HepG2 (cell line): ENCODE results near the gene KCNB1. TPM values are rescaled to one million over a fixed set of nuclear protein-coding genes. Genes with fewer than 3 reads are reported as not detected.

Experiments used
- ATAC-seq: fragments of 200-7000 bp; cut with Tn5 transposase; 3 replicates; pipeline ENCODE4 v1.9.1; 2020; ENCODE audit warnings: mild to moderate bottlenecking, moderate library complexity
- BruUV-seq: library from RNA; stranded (reverse); fragments of 400-500 nt; replicated peaks from 2 replicates; lab custom pipeline; 2021; lab: Mats Ljungman, UMichigan
- CTCF ChIA-PET: fragments of 300-600 bp; formaldehyde crosslinking; extraction: SDS; loops from one replicate; lab custom pipeline; 2021; ENCODE audit warnings: low total read pairs, inconsistent platforms, low intra/inter-chr PET ratio; lab: Yijun Ruan, JAX
- POLR2A ChIA-PET: fragments of 350-600 bp; sonication (Branson Sonifier 250); formaldehyde crosslinking; loops from one replicate; lab custom pipeline; 2020; ENCODE audit warnings: antibody characterized with exemption, inconsistent platforms; lab: Yijun Ruan, JAX
- DNase-seq: peaks from one replicate; pipeline ENCODE4 v3.0.0-alpha.2; 2015; ENCODE audit warnings: low spot score
- FAIRE-seq: peaks from 3 replicates; lab custom pipeline; 2011; peaks lifted over from hg19 to GRCh38; lab: Jason Lieb, UNC
- H2AFZ ChIP-seq: one replicate; pipeline ENCODE4 v1.6.1; 2011; ENCODE audit warnings: low read length, inconsistent platforms
- H3K27ac ChIP-seq: fragments of 300-600 bp; 3 replicates; pipeline ENCODE4 v1.8.0; 2011; ENCODE audit warnings: mixed run types, mild to moderate bottlenecking, mixed read lengths, low read length, inconsistent platforms; ENCODE audit not compliant: insufficient read depth; ENCODE audit errors: extremely low read length
- H3K27me3 ChIP-seq, 2 experiments: fragments of 200-600 bp in 1 of 2; 2 replicates in 1 of 2; 3 replicates in 1 of 2; pipeline versions ENCODE4 v1.6.0 to v1.8.0; 2011; ENCODE audit warnings: low read length in 2 of 2, mild to moderate bottlenecking in 2 of 2, moderate library complexity in 2 of 2, inconsistent platforms in 1 of 2; ENCODE audit not compliant: insufficient read depth in 2 of 2, control insufficient read depth in 1 of 2
- H3K36me3 ChIP-seq, 2 experiments: fragments of 200-600 bp in 1 of 2; replicated peaks in 1 of 2; 2 replicates in 1 of 2; 3 replicates in 1 of 2; pipeline versions ENCODE4 v1.5.1 to v1.8.0; 2011; ENCODE audit warnings: low read length in 2 of 2, inconsistent platforms in 1 of 2; ENCODE audit not compliant: insufficient read depth in 2 of 2, control insufficient read depth in 1 of 2
- H3K4me1 ChIP-seq: 2 replicates; pipeline ENCODE4 v1.5.1; 2012; ENCODE audit warnings: low read length, inconsistent platforms; ENCODE audit not compliant: insufficient read depth
- H3K4me2 ChIP-seq: 2 replicates; pipeline ENCODE4 v1.6.0; 2011; ENCODE audit warnings: low read depth, low read length, inconsistent platforms
- H3K4me3 ChIP-seq, 3 experiments: fragments of 200-600 bp in 1 of 3; sonication (generic), shearing (Covaris generic) in 1 of 3; replicated peaks in 1 of 3; 2 replicates each; pipeline ENCODE4 v1.5.1; 2011 to 2016; ENCODE audit warnings: low read length in 3 of 3, inconsistent platforms in 2 of 3, low read depth in 2 of 3, mild to moderate bottlenecking in 2 of 3, control low read depth in 1 of 3, mixed read lengths in 1 of 3; ENCODE audit not compliant: insufficient read depth in 1 of 3
- H3K79me2 ChIP-seq: one replicate; pipeline ENCODE4 v1.6.1; 2011; ENCODE audit warnings: low read length, inconsistent platforms; ENCODE audit not compliant: insufficient read depth
- H3K9ac ChIP-seq: 2 replicates; pipeline ENCODE4 v1.6.0; 2011; ENCODE audit warnings: mild to moderate bottlenecking, low read depth, low read length, inconsistent platforms; ENCODE audit not compliant: insufficient read depth
- H3K9me3 ChIP-seq: 2 replicates; pipeline ENCODE4 v1.5.1; 2012; ENCODE audit warnings: mild to moderate bottlenecking, low read length
- H4K20me1 ChIP-seq: 2 replicates; pipeline ENCODE4 v1.6.0; 2011; ENCODE audit warnings: inconsistent platforms, mild to moderate bottlenecking, low read length, moderate library complexity; ENCODE audit not compliant: insufficient read depth
- CCAR2 ChIP-seq: fragments of 200-400 bp; formaldehyde crosslinking; optimal IDR thresholded peaks from 2 replicates; pipeline ENCODE3; 2018; ENCODE audit warnings: low read depth, mild to moderate bottlenecking, low read length, moderate library complexity
- FOXK2 ChIP-seq: fragments of 450-650 bp; IDR thresholded peaks from 2 replicates; pipeline ENCODE4 v1.6.1; 2016
- HMG20A ChIP-seq: IDR thresholded peaks from 2 replicates; pipeline ENCODE4 v1.6.1; 2016; ENCODE audit warnings: borderline replicate concordance
- HOXA7 ChIP-seq: sonication (generic); formaldehyde crosslinking; IDR thresholded peaks from 2 replicates; pipeline ENCODE4 v1.8.1; 2022; ENCODE audit warnings: mild to moderate bottlenecking, missing genetic modification reagents, moderate library complexity
- JUND ChIP-seq: sonication (generic); formaldehyde crosslinking; IDR thresholded peaks from 2 replicates; pipeline ENCODE4 v1.8.0; 2022; ENCODE audit warnings: mild to moderate bottlenecking, missing genetic modification reagents
- PCBP1 ChIP-seq: fragments of 200-400 bp; formaldehyde crosslinking; IDR thresholded peaks from 2 replicates; pipeline ENCODE4 v1.6.1; 2017; ENCODE audit warnings: mild to moderate bottlenecking, low read depth, low read length, borderline replicate concordance
- REPIN1 ChIP-seq: sonication (generic); formaldehyde crosslinking; IDR thresholded peaks from 2 replicates; pipeline ENCODE4 v1.8.0; 2022; ENCODE audit warnings: missing genetic modification reagents, low read depth, mild to moderate bottlenecking, borderline replicate concordance
- REXO4 ChIP-seq: sonication (generic); formaldehyde crosslinking; IDR thresholded peaks from 2 replicates; pipeline ENCODE4 v1.8.0; 2022; ENCODE audit warnings: missing genetic modification reagents, mild to moderate bottlenecking, borderline replicate concordance
- SOX6 ChIP-seq, 2 experiments: fragments of 450-650 bp in 1 of 2; sonication (generic) in 1 of 2; formaldehyde crosslinking in 1 of 2; IDR thresholded peaks; 2 replicates each; pipeline versions ENCODE4 v1.4.0 to v1.6.1; 2017 to 2020; ENCODE audit warnings: antibody characterized with exemption in 1 of 2, mild to moderate bottlenecking in 1 of 2, missing genetic modification reagents in 1 of 2
- TARDBP ChIP-seq: sonication (generic); formaldehyde crosslinking; IDR thresholded peaks from 2 replicates; pipeline ENCODE4 v1.8.0; 2022; ENCODE audit warnings: mild to moderate bottlenecking, missing genetic modification reagents
- TEAD3 ChIP-seq: optimal IDR thresholded peaks from 2 replicates; pipeline ENCODE3; 2016; ENCODE audit warnings: borderline replicate concordance
- THAP7 ChIP-seq: sonication (generic); formaldehyde crosslinking; IDR thresholded peaks from 2 replicates; pipeline ENCODE4 v1.8.1; 2023; ENCODE audit warnings: mild to moderate bottlenecking, missing genetic modification reagents
- ZNF775 ChIP-seq: sonication (generic); formaldehyde crosslinking; IDR thresholded peaks from 2 replicates; pipeline ENCODE4 v1.4.0; 2020; ENCODE audit warnings: missing genetic modification reagents, mild to moderate bottlenecking, moderate library complexity, borderline replicate concordance
- WGBS: methylation state at CpG from one replicate; pipeline ENCODE4 v1.1.6; 2017; ENCODE audit warnings: low lambda C conversion rate; 5-methylcytosine and 5-hydroxymethylcytosine counted together
- in situ Hi-C: cut with HindIII; loops from 2 replicates; pipeline ENCODE4 v1.10.0; 2017; ENCODE audit warnings: low pct_unique_long_range_greater_than_20kb; ENCODE audit not compliant: extremely low pct_ligation_motif_present
- intact Hi-C: fragments of 100-400 bp; cut with micrococcal nuclease; formaldehyde crosslinking; loops from one replicate; pipeline ENCODE4 v1.10.0; 2022; ENCODE audit not compliant: unreplicated experiment
- polyA plus RNA-seq, 8 experiments: library from polyadenylated mRNA; depleted of rRNA in 3 of 8; stranded (reverse) in 7 of 8; unstranded in 1 of 8; fragments of >200 nt; fragmentation: Illumina TruSeq in 4 of 8; extraction: Trizol in 4 of 8; gene quantifications; 2 replicates each; pipeline versions ENCODE4 v1.2.1 to v1.2.3, GENCODE V29; 2011 to 2016; ENCODE audit warnings: low read depth in 4 of 8, missing spikeins in 1 of 8, mixed read lengths in 1 of 8; ENCODE audit not compliant: insufficient read depth in 1 of 8
- total RNA-seq, 5 experiments: library from RNA; depleted of rRNA; stranded (reverse); fragments of >200 nt; fragmentation: Illumina TruSeq; extraction: Trizol; gene quantifications; 2 replicates each; pipeline ENCODE4 v1.2.3, GENCODE V29; 2016; ENCODE audit warnings: low read depth in 1 of 5

The KCNB1 gene
- total and polyA plus RNA-seq, 2 of the 13 experiments (the other 11 are each of a cell fraction or from before 2014, with no cell fraction given) = 0.02 TPM; not detected in 1

GRCh38 chr20:49354673-49355072 is 127.8 kb downstream of the KCNB1 start:
- Histone ChIP-seq H4K20me1 (no peaks in the 10 kb centered on the region), H3K27me3 (peaks cover 2 to 4% of the 10 kb centered on the region in 2 experiments; a peak in 2 of 5 replicates), H3K9me3 (no peaks in the 10 kb centered on the region), H3K4me2 (no peak overlapping the region), H2AFZ (no peak overlapping the region), H3K79me2 (no peaks in the 10 kb centered on the region), H3K9ac (no peak overlapping the region), H3K27ac (no peak overlapping the region), H3K4me3 (no peak overlapping the region), H3K36me3 (no peaks in the 10 kb centered on the region), H3K4me1 (peaks cover 3% of the 10 kb centered on the region)
- DNase-seq (no peak), ATAC-seq (no peak), FAIRE-seq (no peak)
- WGBS = 61% methylated on average over 4 of the region's 4 CpGs
- TF ChIP-seq CCAR2 (no peak), TARDBP (CRISPR knock-in tag) (no peak), PCBP1 (no peak), REPIN1 (no peak), JUND (CRISPR knock-in tag) (no peak), TEAD3 (CRISPR knock-in tag) (no peak), FOXK2 (no peak), HOXA7 (CRISPR knock-in tag) (no peak), HMG20A (no peak), SOX6 (IDR thresholded peaks at IDR 0.05) (no peak), SOX6 (CRISPR knock-in tag; IDR thresholded peaks at IDR 0.05) (no peak), ZNF775 (CRISPR knock-in tag) (no peak), THAP7 (CRISPR knock-in tag) (no peak), REXO4 (CRISPR knock-in tag) (no peak)
- ChIA-PET POLR2A (no interaction called here), CTCF (no interaction called here)
- intact Hi-C loops (no loop called here), in situ Hi-C loops (no loop called here)
- no TSS peak for BruUV-seq
